Epithelial cell of esophagus (primary cell): ENCODE measurements around the gene RIMS1.

Experiments used
- DNase-seq: peaks from one replicate; pipeline ENCODE4 v3.0.0; 2010; ENCODE audit warnings: low read depth
- H3K4me3 ChIP-seq: 2 replicates; pipeline ENCODE4 v1.5.1; 2011; ENCODE audit warnings: mild to moderate bottlenecking, low read length, control low read depth
- CTCF ChIP-seq: IDR thresholded peaks from 2 replicates; pipeline ENCODE4 v1.5.1; 2011; ENCODE audit warnings: low read depth, mild to moderate bottlenecking, low read length, control low read depth, inconsistent platforms; ENCODE audit not compliant: insufficient read depth; ENCODE audit errors: missing control alignments

Gene RIMS1

GRCh38 chr6:72386324-72386723 is 500.0 kb downstream of the RIMS1 start:
- no peak for TF ChIP-seq CTCF
- DNase-seq: peak; percentile 6
- no peak overlapping the region for H3K4me3 ChIP-seq

- no peak for TF ChIP-seq CTCF
- DNase-seq: no peak
- no peak overlapping the region for H3K4me3 ChIP-seq
Observed at GRCh38 chr6:72389698-72390097, 503.3 kb downstream of the RIMS1 start.

GRCh38 chr6:72390548-72390947 is 504.2 kb downstream of the RIMS1 start:
- H3K4me3 ChIP-seq: no peak overlapping the region
- TF ChIP-seq CTCF: no peak
- no peak for DNase-seq

GRCh38 chr6:72401865-72402264 is 515.5 kb downstream of the RIMS1 start:
- peak; percentile 30 for DNase-seq
- no peak for TF ChIP-seq CTCF
- H3K4me3 ChIP-seq: no peak overlapping the region

GRCh38 chr6:72403413-72403812 is 517.1 kb downstream of the RIMS1 start:
- no peak for TF ChIP-seq CTCF
- no peak for DNase-seq
- H3K4me3 ChIP-seq: no peak overlapping the region

GRCh38 chr6:72406517-72406916 is 520.2 kb downstream of the RIMS1 start:
- TF ChIP-seq CTCF: no peak
- no peak overlapping the region for H3K4me3 ChIP-seq
- no peak for DNase-seq

GRCh38 chr6:72410769-72411168 is 524.4 kb downstream of the RIMS1 start:
- DNase-seq: no peak
- no peak overlapping the region for H3K4me3 ChIP-seq
- no peak for TF ChIP-seq CTCF
